Activated T-helper 1 cell treated with Interleukin-2 at 50 U/mL for 16 hours (primary cell): Measurements from ENCODE around the gene PDPK1.
"Not testable (repeated sequence)": the region's sequence is repeated elsewhere in the genome, so short reads cannot be mapped to it uniquely, and the experiment has no call there.

ENCODE experiments used
- DNase-seq: peaks from one replicate; pipeline ENCODE4 v3.0.0-alpha.2; 2020; ENCODE audit warnings: low read depth

PDPK1 gene

GRCh38 chr16:2611877-2612276 is 74.1 kb downstream of the PDPK1 start:
- not testable (repeated sequence) for DNase-seq

- DNase-seq = not testable (repeated sequence)
These were observed 75.4 kb downstream of the PDPK1 start for GRCh38 chr16:2613251-2613650.

GRCh38 chr16:2614761-2615191 is 77.0 kb downstream of the PDPK1 start:
- DNase-seq = no peak

- not testable (repeated sequence) for DNase-seq
These were observed 81.1 kb downstream of the PDPK1 start for GRCh38 chr16:2618964-2619363.

GRCh38 chr16:2619628-2620027 is 81.8 kb downstream of the PDPK1 start:
- not testable (repeated sequence) for DNase-seq

- DNase-seq = not testable (repeated sequence)
These were observed 83.0 kb downstream of the PDPK1 start for GRCh38 chr16:2620870-2621269.

- DNase-seq = not testable (repeated sequence)
These were observed 83.6 kb downstream of the PDPK1 start for GRCh38 chr16:2621395-2621794.

- DNase-seq = not testable (repeated sequence)
These were observed 89.3 kb downstream of the PDPK1 start for GRCh38 chr16:2627075-2627474.

- not testable (repeated sequence) for DNase-seq
These were observed 93.4 kb downstream of the PDPK1 start for GRCh38 chr16:2631203-2631602.

- not testable (repeated sequence) for DNase-seq
These were observed 94.5 kb downstream of the PDPK1 start for GRCh38 chr16:2632291-2632690.

- DNase-seq = peak; percentile 33
These were observed 101.4 kb downstream of the PDPK1 start for GRCh38 chr16:2639071-2639721.

GRCh38 chr16:2639722-2640072 is 101.9 kb downstream of the PDPK1 start:
- not testable (repeated sequence) for DNase-seq

- DNase-seq = not testable (repeated sequence)
These were observed 104.7 kb downstream of the PDPK1 start for GRCh38 chr16:2642561-2642960.

- not testable (repeated sequence) for DNase-seq
These were observed 107.1 kb downstream of the PDPK1 start for GRCh38 chr16:2644754-2645453.

GRCh38 chr16:2651268-2651871 is 113.5 kb downstream of the PDPK1 start:
- DNase-seq = not testable (repeated sequence)
